ENCODE results near the gene NACC2.

DNA sequence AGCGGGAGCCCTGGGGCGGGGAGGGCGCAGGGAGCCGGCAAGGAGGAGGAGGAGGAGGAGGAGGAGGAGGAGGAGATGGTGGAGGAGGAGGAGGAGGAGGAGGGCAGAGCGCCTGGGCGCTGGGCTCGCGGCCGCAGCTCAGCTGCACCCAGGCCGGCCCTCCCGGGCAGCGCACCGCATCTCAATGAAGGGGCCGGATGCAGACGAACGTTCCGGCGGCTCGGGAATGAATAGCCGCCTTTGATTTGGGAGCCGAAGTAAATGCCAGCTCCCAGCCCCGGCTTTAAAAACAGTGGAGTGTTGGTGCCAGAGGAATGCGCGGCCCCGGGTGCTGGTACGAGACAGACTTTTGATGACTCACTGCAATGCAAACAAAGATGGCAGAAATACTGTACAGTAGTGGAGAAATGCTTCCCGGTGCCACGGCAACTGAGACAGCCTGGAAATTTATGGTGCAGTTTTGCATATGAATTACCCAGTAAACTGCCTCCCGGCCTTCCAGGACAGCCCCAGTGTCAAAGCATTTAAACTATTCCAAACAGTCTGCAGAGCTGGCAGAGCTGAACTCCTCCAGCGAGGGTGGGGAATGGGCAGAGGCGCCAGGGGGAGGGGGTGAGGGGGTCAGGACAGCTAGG is 43.1 kb downstream of the NACC2 start:
- TF ChIP-seq POLR2A (IDR thresholded peaks at IDR 0.05; ENCODE audit: low read depth, low read length) (peak; percentile 47), EZH2 (IDR thresholded peaks at IDR 0.05; ENCODE audit: borderline replicate concordance, low read depth, low read length, severe bottlenecking) (no peak), JUN (IDR thresholded peaks at IDR 0.05; ENCODE audit: borderline replicate concordance, insufficient read depth, insufficient read length, low read depth) (peak; percentile 86), POLR2AphosphoS5 (IDR thresholded peaks at IDR 0.05; ENCODE audit: insufficient read depth, low read depth, low read length) (peak; percentile 53)
- TF ChIP-seq, protein P1, sequence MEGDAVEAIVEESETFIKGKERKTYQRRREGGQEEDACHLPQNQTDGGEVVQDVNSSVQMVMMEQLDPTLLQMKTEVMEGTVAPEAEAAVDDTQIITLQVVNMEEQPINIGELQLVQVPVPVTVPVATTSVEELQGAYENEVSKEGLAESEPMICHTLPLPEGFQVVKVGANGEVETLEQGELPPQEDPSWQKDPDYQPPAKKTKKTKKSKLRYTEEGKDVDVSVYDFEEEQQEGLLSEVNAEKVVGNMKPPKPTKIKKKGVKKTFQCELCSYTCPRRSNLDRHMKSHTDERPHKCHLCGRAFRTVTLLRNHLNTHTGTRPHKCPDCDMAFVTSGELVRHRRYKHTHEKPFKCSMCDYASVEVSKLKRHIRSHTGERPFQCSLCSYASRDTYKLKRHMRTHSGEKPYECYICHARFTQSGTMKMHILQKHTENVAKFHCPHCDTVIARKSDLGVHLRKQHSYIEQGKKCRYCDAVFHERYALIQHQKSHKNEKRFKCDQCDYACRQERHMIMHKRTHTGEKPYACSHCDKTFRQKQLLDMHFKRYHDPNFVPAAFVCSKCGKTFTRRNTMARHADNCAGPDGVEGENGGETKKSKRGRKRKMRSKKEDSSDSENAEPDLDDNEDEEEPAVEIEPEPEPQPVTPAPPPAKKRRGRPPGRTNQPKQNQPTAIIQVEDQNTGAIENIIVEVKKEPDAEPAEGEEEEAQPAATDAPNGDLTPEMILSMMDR (IDR thresholded peaks at IDR 0.05; ENCODE audit: extremely low read depth in 1 of 2, insufficient read depth in 1 of 2, low read depth in 1 of 2, low read length in 2 of 2), result no peak
- TF ChIP-seq, protein P2, sequence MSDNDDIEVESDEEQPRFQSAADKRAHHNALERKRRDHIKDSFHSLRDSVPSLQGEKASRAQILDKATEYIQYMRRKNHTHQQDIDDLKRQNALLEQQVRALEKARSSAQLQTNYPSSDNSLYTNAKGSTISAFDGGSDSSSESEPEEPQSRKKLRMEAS (IDR thresholded peaks at IDR 0.05; ENCODE audit: insufficient read depth, insufficient read length), result no peak
